Stimulated activated CD8-positive, alpha-beta memory T cell treated with anti-CD3 and anti-CD28 coated beads, Interleukin-7, amount 100 ng/mL, for 24 hours (primary cell): ENCODE data around the gene TUBGCP6.

ENCODE experiments used
- DNase-seq: peaks from one replicate; pipeline ENCODE4 v3.0.0-alpha.2; 2020; ENCODE audit warnings: low read depth

The TUBGCP6 gene

GRCh38 chr22:50180727-50181521 is 63.9 kb downstream of the TUBGCP6 start:
- DNase-seq: no peak

- DNase-seq: no peak
These were observed 64.7 kb downstream of the TUBGCP6 start for GRCh38 chr22:50179937-50180726.

GRCh38 chr22:50178871-50179869 is 65.7 kb downstream of the TUBGCP6 start:
- DNase-seq: no peak

GRCh38 chr22:50178471-50178864 is 66.4 kb downstream of the TUBGCP6 start:
- DNase-seq: no peak

GRCh38 chr22:50177537-50178470 is 67.0 kb downstream of the TUBGCP6 start:
- no peak for DNase-seq

GRCh38 chr22:50176850-50177536 is 67.8 kb downstream of the TUBGCP6 start:
- no peak for DNase-seq

GRCh38 chr22:50175921-50176849 is 68.6 kb downstream of the TUBGCP6 start:
- DNase-seq: no peak

GRCh38 chr22:50175191-50175461 is 69.7 kb downstream of the TUBGCP6 start:
- no peak for DNase-seq

GRCh38 chr22:50174382-50175190 is 70.2 kb downstream of the TUBGCP6 start:
- DNase-seq: no peak

GRCh38 chr22:50173983-50174355 is 70.9 kb downstream of the TUBGCP6 start:
- no peak for DNase-seq

- DNase-seq: no peak
These were observed 71.4 kb downstream of the TUBGCP6 start for GRCh38 chr22:50173311-50173982.

GRCh38 chr22:50171965-50172421 is 72.8 kb downstream of the TUBGCP6 start:
- DNase-seq: no peak

- no peak for DNase-seq
These were observed 73.4 kb downstream of the TUBGCP6 start for GRCh38 chr22:50171319-50171964.

- DNase-seq: no peak
These were observed 74.1 kb downstream of the TUBGCP6 start, which contains the start of gene PANX2 for GRCh38 chr22:50170453-50171318. TSS of gene PANX2 (plus strand) at chr22:50170731. CDS start at chr22:50170731, 0 bp downstream.

- DNase-seq: no peak
These were observed 75.0 kb downstream of the TUBGCP6 start for GRCh38 chr22:50169774-50170341.

- DNase-seq: no peak
These were observed 75.6 kb downstream of the TUBGCP6 start for GRCh38 chr22:50169181-50169759.
